Cortex of kidney (tissue), 1 donor: ENCODE data around the gene ENTPD6.
"Not testable (repeated sequence)": the region's sequence is repeated elsewhere in the genome, so short reads cannot be mapped to it uniquely, and the experiment has no call there.

Experiments
- DNase-seq: peaks from one replicate; lab custom pipeline; 2025; lab: John Stamatoyannopoulos, UW

ENTPD6 gene

DNA sequence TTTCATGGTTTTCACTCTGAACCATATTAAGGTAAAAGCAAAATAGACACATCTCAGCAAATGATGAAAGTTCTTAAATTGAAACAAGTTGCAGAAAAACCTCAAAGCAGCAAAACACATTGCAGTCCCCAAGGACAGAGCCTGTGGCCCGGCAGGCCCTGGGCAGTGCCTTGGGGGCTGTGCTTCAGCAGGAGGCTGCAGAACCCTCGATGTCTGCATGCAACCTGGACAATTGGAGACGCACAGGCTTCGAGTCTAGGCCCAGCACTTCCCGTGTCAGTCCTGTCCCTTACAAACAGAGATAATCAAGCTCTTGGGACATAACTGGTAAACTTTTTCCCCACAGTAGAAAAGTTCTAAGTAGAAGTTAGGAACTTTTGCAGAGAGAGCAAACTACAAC lies 61.6 kb downstream of the ENTPD6 start:
- DNase-seq: no peak

DNA sequence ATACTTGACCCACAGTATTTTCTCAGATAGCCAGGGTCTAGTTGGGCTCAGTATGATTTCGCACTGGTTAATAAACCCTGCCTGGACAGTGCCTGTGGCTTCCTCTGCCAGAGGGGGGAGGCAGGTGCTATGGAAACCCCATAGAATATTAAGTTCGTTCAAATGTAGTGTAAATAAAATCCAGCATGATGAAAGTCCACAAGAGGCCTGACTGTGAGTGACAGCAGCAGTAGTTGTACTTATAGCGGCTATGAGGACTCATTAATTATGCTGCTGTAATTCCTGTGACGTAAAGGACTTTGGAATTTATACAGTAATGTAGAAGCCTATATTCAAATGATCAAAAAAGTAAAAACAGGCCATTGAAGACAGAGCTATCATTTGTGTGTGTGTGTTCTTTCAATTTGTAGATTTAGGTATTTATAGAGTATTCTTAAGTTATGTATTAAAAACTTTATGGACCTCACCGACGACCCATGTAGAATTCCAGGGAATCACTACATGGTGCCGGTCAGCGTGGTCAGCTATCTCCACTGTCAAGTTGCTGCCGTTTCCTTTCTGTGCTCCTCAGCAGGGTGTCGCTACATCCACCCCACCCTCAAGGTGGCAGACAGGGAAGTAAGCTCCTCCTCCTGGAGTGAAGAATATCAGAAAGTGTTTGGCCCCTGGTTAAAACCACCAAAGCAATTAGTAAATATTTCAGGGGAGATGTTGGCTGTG lies 62.4 kb downstream of the ENTPD6 start:
- no peak for DNase-seq

DNA sequence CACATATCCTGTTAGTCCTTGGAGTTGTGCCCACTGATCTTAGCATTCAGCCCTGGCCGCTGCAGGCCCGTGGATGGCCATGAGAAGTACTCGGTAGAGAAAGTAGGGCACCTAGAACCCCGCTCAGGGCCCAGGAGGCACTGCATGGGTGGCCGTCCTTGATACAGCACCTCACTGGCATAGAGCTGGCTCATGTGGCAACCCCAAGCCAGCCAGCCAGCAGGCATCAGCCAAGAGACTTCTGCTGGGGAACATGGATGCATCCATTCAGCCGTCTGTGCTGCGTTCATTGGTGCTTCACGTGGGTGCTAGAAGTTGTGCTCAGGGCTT lies 62.9 kb downstream of the ENTPD6 start:
- DNase-seq: no peak

DNA sequence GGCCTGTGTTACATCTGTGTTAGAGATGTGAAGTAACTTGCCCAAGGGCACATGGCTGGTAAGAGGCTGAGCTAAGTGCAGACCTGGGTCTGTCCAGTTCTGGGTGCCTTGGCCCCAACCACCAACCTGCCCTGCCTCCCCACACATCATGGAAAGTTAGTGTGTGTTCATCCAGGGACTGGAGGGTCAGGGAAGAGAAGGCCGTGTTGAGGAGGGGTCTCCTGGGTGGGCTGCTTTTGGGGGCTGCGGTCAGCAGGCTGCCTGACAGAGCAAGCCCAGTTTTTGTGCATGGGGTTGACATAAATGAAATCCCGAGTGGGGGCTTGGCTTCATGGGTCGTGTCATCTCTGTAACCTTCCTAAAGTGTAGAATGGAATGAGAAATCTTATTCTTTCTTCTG lies 63.3 kb downstream of the ENTPD6 start:
- DNase-seq: no peak

DNA sequence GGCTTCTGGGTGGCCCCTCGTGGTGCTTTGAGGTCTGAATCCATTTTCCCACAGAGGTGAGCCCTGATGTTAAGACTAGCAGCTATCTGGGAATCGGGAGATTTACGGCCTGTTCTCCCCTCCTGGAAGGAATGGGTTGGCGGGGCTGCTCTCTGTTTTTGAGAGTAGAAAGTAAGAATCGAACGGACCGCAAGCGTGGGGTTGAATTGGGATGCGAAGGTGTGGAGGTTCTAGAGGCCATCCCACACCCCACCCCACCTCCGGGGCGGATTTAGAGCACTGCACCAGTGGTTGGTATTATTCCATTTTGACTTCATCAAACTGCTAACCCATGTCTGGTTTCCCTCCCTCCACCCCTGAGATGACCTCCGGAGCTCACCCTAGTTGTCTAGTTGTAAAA lies 63.8 kb downstream of the ENTPD6 start:
- no peak for DNase-seq

DNA sequence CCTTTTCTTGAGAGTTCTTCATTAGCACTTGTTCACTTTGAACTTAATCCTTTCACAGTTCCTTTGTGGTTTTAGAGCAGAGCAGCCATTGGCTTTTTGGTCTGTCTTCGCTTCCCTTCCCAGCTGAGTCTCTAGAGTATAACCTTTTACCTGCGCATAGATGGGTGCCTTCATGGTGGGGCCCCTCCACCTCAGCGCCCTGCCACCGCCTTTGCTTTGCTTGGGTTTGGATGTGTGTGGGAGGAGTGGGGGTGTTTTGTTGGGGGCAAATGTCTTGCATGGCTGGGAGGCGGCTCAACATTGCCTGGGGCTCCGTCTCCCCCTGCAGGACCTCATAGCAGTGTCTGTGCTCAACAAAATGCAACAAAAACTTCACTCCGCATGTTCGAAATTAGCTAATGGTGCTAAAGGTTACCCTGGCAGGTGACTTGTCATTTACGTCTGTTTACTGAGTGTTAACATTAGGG lies 64.3 kb downstream of the ENTPD6 start:
- DNase-seq: no peak

DNA sequence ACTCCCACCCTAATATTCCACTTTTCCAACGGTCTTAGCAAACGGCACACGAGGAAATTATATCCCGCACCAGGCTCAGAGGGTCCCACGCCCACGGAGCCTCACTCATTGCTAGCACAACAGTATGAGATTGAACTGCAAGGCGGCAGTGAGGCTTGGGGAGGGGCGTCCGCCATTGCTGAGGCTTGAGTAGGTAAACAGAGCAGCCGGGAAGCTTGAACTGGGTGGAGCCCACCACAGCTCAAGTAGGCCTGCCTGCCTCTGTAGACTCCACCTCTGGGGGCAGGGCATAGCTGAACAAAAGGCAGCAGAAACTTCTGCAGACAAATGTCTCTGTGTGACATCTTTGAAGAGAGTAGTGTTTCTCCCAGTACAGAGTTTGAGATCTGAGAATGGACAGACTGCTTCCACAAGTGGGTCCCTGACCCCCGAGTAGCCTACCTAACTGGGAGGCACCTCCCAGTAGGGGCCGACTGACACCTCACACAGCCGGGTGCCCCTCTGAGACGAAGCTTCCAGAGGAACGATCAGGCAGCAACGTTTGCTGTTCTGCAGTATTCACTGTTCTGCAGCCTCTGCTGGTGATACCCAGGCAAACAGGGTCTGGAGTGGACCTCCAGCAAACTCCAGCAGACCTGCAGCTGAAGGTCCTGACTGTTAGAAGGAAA lies 65.4 kb downstream of the ENTPD6 start:
- DNase-seq: not testable (repeated sequence)

DNA sequence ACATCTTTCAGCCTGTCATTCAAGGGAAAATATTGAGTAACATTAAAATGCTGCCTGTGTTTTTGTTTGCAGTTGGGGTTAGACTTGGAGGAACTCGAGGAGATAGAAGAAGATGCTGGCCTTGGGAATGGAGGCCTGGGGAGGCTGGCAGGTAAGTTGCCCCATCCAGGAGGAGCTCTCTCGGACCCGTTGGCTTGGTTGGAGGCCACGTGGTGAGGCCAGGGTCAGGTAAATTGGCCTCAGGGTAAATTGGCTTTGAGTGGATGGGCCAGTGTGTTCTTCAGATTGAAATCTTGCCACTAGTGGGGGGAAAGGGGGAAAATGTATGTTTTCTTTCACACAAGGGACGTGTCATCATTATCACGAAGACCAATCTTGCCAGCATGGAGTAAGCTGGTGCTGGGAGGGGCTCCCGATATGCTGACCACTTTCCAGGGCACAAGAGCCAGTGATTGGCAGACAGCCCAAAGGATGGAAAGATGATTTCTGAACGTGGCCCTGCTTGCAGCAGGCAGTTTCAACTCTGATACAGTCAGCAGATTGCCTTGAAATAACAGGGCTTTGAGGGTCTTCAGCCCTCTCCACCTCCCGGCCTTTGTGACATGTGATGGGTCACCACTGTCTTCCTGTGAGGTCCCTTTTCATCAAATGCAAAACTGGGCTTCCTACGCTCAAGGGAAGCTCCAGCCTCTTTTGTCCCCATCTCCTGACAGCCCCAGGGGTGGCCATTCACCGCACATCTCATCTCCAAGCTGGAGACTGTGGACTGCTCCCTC lies 73.7 kb downstream of the ENTPD6 start:
- no peak for DNase-seq

DNA sequence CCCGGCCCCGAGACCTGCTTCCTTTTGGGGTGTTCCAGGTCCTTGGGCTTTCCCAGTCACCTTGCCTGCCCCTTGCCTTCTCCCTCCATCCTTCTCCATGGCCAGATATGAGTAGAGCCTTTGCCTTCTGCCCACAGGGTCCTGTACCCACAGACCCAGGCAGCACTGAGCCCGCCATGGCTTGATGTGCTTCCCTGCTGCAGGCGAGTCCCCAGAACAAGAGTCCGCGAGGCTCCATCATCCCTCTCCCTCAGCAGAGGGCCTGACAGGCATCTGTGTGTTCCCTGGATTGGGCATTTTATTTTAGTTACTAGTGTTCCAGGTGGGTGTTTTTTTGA lies 74.3 kb downstream of the ENTPD6 start:
- DNase-seq: no peak

DNA sequence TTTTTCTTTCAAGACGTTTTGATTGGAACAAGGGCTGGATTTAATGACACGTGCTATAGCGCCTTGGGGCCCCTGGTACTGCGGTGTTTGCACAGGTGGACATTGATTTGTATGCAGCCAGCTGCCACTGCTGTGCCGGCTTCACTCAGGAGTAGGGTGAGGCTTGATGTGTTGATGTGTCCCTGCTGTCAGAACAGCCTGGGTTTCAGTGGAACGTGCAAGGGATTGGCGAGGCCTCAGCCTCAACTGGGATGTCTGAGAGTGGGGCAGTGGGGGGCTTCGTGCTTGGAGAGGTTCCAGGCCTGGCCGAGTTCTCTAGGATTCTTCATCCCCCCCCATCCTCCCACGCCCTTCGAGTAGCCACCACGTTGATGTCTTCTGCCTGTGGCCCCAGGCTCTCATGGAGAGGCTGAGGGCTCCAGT lies 75.3 kb downstream of the ENTPD6 start:
- no peak for DNase-seq

DNA sequence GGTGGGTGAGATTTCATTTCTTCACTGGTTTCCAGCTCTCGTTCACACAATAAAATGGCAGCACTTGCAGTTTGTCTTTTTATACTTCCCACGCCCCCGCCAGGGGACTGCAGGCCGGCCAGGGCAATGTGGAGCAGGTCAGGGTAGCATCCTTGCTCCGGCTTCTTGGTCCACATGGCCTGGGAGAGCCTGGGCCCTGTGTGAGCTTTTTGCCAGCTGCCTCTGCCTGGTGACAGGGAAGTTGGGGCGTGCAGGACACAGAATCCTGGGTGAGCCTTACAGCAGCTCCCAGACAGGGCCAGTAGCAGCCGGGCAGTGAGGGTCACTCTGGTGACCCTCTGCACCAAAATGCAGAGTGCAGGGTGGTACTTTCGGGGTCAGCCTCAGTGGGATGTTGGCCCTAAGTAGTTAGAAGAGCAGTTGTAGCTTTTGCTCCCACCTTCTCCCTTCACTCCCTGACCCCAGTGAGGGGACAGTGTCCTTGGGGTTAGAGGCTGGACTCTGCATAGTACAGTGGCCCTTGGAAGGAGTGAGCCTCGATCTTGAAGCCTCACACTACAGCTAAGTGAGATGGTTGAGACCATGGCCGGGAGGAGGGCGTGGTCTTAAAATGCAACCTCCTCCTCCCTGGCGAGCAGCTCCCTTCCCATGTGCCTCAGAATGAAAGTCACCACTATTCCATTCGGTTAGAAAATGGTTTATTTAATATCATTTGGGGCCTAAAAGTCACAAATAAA lies 76.1 kb downstream of the ENTPD6 start:
- no peak for DNase-seq

DNA sequence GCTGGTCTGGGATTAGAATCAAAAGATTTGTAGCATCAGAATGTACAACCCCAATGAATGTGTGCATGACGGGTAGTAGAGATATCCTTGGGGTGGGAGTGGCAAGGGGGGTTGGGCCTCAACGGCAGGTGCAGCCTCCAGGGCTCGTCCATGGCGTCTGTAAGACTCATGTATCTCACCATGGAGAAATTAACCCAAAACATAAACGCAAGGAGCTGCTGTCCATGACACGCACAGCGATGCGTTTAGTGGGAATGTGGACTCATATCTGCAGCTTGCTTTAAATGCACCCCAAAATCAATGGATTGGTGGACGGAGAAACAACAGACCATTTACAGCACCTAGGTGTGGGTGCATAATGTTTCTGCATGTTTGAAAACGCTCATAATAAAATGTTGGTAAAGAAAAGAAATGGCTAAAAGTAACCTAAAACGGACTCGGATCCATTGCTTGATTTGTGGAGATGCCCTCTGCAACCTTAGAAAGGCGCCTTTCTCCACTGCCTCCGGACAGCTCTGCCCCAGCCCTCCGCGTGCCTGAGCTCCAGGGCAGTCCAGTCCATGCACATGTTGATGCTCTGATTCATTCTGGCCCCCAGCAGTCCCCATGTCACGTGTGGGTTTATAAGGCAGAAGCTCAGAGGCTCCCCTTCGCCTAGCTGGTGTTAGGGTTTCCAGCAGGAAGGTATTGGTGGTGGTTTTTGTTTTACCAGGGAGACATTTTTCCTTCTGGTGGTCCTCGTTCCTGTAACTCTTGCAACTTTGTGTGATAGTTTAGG lies 76.9 kb downstream of the ENTPD6 start:
- no peak for DNase-seq

DNA sequence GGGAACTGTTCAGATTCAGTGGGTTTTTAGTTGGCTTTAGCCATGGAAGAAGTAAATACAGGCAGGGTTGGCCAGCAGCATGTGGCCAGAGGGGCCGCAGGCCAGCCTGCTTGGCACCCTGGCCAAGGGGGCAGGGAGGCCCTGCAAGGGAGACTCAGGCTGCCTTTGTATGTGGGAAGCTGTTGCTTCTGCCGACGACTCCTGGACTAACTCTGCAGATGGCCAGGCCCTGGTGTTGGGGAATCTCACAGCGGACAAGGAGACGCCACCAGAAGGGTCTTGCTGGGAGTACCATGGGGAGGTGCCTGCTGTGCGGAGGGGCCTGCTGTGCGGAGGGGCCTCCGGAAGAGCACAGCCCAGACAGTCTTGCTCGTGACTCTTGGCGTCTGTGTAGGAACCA lies 77.5 kb downstream of the ENTPD6 start:
- no peak for DNase-seq

DNA sequence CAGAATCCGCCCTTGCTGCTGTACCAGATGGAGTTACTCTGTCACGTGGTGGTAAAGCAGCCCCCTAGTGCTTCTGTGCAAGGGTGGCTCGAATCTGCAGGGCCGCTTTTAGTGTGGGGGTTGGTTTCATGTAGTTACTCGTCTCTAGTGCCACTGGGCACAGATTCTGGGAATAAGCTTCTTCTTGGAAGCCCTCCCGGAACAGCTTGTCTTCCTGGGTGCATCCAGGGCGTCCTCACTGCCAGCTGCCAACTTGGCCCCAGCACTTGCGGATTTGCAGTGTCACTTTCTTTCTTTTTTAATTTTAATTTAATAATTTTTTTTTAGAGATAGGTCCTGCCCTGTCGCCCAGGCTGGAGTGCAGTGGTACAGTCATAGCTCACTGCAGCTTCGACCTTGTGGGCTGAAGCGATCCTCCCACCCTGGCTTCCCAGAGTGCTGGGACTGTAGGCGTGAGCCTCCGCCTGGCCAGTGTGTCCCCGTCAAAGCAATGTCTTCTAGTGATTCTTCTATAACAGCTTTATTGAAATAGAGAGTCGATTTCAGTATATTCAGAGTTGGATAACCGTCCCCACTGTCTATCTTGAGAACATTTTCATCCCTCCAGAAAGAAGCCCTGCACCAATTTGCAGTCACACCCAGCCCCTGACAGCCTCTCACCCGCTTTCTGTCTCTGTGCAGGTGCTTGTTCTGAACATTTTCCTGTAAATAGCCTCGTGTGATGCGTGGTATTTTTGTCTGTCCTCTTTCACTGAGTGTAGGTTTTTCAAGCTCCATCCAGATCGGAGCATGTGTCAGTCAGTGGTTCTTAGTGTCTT lies 78.2 kb downstream of the ENTPD6 start:
- no peak for DNase-seq

DNA sequence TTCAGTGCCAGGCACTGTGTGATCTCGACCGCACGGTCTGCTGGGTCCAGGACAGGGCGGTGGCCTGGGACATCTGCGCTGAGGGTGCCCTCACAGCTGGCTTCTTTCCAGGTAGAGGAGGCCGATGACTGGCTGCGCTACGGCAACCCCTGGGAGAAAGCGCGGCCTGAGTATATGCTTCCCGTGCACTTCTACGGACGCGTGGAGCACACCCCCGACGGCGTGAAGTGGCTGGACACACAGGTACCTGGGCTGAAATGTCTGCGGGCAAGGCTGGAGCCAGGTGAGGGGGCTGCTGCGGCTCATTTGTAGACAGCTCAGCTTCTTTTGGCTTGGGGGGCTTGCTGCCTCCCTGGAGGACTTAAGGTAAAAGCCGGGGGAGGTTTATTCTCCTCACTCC lies 79.0 kb downstream of the ENTPD6 start:
- DNase-seq: no peak

DNA sequence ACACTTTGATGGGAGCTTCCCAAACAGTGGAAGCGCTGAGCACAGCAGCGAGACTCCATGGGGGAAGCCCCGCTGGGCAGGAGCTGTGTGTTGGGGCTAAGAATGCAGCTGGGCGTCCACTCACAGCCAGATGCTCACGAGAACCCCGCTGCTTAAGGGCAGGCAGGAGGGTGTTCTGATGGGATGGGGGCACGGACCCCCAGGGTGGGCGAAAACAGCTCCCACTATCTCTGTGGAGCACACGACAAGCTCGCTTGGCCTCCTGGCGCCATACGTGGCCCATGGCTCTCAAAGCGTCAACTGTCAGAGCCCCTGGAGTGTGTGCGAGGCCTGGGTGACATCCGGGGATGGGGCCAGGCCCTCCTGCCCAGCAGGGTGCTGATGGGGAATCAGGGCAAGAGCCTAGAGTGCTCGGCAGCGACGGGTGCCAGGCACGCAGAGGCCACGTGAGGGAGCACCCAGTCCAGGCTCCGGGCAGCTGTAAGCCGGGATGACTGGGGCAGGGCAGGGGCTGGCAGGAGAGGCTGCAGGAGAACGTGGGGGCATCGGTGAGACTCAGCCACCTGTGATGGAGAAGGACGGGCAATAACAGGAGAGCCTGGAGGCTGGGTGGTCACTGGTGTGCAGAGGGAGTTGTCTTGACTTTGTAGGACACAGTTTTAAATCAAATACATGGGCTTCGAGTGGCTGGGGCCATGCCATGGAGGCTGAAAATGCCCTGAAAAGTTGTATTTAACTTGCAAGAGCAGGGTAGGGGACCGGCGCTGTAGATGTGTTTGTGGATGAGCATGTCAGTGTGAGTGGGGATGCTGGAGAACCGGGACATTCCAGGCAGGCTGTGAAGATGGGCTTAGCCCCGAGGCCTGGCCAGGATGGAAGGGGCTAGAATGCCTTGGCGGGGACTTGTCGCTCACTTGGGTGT lies 79.6 kb downstream of the ENTPD6 start:
- no peak for DNase-seq

DNA sequence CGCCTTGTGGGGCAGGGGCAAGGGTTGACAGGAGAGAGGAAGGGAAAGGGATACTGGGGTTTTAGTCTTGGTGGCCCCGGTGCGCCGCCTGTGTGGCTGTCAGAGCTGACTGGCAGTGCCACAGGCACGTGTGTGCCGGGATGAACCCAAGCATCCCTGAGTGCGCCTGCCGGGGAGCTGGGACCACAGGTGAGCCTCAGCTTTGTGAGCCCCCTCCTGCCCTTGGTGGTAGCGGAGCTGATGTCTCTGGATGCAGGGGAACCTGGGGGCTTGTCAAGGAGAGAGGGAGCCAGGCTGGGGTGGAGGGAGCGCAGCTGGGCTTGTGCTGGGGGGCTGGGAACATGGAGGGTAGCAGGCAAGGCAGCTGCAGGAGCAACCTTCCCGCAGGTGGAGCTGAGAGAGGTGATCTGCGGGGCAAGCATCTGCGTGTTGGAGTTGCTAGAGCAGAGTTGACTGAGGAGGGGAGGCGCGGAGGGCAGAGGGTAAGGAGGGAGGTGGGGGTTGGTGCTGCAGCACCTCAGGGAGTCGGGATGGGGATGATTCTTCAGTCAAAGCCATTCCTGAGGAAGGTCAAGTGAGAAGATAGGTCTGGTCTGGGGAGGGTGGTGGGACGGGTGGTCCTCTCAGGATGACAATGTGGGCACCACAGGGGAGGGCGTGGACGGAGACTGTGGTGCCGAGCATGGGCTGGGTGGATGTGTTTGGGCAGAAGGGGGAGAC lies 80.5 kb downstream of the ENTPD6 start:
- no peak for DNase-seq
